GM10266 (cell line): ENCODE measurements around the gene APBA2.

Experiments
- DNase-seq: peaks from one replicate; pipeline ENCODE4 v3.0.0; 2012; ENCODE audit errors: extremely low spot score
- TF ChIP-seq, protein P1 (sequence below): IDR thresholded peaks from 2 replicates; pipeline ENCODE4 v1.5.1; 2012; ENCODE audit warnings: mild to moderate bottlenecking, low read depth; ENCODE audit not compliant: control insufficient read depth, insufficient read depth; ENCODE audit errors: missing control alignments

The APBA2 gene

GRCh38 chr15:28993720-28994053 is 107.9 kb downstream of the APBA2 start:
- TF ChIP-seq, protein P1, sequence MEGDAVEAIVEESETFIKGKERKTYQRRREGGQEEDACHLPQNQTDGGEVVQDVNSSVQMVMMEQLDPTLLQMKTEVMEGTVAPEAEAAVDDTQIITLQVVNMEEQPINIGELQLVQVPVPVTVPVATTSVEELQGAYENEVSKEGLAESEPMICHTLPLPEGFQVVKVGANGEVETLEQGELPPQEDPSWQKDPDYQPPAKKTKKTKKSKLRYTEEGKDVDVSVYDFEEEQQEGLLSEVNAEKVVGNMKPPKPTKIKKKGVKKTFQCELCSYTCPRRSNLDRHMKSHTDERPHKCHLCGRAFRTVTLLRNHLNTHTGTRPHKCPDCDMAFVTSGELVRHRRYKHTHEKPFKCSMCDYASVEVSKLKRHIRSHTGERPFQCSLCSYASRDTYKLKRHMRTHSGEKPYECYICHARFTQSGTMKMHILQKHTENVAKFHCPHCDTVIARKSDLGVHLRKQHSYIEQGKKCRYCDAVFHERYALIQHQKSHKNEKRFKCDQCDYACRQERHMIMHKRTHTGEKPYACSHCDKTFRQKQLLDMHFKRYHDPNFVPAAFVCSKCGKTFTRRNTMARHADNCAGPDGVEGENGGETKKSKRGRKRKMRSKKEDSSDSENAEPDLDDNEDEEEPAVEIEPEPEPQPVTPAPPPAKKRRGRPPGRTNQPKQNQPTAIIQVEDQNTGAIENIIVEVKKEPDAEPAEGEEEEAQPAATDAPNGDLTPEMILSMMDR = no peak
- no peak for DNase-seq

DNA sequence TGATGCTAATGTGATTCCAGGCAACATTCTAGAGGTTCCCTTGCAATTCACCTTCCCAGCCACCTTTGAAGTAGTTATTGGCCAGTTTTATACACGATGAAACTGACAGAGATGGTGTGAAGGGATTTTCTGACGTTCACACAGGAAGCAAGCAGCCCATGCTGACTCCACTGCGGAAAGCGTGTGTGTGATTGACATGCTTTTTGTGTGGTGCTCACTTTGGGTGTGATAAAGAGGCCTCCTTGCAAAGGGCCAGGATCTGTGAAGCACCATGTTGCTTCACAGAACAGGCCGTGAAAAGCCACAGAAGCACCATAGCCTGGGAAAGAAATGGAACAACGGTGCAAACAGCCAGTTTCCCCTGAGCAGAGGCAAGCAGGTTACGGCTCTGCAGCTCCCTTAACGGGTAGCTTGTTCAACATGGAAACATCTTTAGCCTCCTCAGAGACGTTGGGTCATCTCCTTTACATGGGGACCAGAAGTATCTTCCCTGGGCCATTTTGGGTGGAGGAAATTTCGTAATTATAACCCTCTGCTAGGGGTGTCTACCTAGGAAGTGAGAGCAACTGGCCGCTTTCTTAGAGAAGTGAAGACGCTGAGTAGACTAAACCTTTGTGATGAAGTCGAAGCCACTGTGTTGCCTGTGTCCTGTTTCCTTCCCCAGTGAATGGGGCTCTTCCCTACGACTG is 108.5 kb downstream of the APBA2 start:
- no peak for DNase-seq
- TF ChIP-seq, protein P1 = no peak

DNA sequence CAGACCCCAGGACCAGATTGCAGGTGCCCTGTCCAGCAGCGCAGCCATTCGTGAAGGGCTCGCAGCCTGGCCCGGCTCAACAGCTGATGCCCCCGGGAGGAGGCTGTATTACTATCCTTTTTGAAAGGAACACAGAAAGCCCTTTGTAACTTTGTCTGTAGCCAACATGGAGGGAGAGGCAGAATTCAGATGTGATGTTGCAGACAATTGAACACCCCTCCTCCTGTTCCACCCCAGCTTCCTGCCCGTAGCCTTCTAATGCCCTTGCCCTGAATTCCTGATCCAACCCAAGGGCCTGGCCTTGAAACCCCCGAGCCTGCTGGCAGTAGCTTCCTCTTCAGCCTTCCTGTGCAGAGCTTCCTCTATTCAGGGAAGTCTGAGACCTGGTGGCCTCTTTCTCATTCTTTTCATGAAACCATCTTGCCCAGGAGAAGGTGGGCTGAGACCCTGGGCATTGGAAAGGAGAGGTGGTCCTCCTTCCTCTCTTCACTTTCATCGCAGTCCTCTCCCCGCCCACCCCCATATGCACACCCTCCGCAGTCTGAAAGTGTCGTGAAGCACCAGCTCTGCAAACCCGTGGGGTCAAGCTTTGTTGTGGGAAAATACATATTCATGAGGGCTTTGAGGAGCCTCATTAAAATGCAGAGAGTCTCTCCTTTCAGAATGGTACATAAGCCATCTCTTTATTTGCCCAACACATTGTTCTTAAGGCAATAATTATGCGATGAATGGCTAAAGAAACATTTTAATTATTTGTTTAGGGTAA is 109.2 kb downstream of the APBA2 start:
- no peak for DNase-seq

DNA sequence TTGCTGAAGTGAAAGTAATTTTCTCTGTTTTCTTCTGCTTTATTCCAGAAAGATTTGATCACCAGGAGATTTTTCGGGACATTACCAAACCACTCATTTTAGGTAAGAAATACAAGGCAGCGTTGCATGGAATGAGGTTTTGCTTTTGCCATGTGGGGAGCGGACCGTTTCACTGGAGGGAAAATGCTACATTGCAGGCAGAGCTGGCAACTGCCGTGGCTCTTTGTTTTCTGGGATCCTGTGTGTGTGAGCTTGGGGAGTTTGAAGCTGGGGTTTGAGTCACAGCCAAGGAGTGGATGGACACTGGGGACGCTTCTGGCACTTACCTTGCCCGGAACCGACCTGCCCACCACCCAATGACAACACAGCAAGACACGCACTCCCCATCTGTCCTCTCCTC is 109.9 kb downstream of the APBA2 start:
- TF ChIP-seq, protein P1 = no peak
- DNase-seq = no peak

More for the DNA sequence above, 109.2 kb downstream of the APBA2 start:
- TF ChIP-seq, protein P1 = no peak

DNA sequence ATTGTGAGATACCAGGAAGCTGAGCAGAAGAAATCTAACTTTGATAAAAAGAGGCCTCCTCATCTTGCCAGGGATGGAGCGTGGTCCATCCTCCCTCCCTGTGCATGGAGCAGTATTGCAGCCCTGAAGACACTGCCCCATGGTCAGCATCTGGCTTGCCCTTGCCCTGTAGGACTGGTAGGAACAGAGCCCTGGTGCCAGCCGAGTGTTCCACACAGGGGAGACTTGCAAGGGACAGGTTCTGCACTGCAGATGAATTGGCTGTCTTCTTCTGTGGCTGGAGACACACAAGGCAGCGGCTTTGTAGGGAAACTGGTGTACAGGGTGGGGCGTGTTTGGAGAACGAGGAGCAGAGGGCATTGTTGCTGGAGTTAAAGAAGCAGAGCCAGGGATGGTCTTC is 110.5 kb downstream of the APBA2 start:
- TF ChIP-seq, protein P1 = no peak

GRCh38 chr15:28996953-28997352 is 111.2 kb downstream of the APBA2 start:
- TF ChIP-seq, protein P1 = no peak
- no peak for DNase-seq

More for the DNA sequence above, 110.5 kb downstream of the APBA2 start:
- DNase-seq = no peak

DNA sequence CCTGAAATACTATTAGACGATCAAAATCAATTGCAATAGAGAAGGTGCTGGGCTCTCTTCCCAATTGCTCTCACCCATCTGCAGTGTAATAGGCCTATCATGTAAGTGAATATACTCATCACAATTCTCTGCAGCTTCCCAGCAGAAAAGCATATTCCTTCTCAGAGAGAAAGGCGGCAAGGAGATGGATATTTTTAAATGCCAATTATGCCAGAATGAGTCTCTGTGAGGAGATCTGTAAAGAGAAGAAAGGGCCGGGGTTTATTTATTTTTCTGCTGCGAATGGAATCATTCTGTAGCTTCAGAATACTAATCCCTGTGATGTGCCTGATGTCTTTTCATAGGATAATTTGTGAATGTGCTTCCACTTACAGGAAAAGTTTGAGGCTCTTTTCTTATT is 112.0 kb downstream of the APBA2 start:
- TF ChIP-seq, protein P1 = no peak
- no peak for DNase-seq
